Aorta (tissue), 5 donors: Measurements from ENCODE around the gene TM4SF20. TPM values are rescaled to one million over a fixed set of nuclear protein-coding genes. Genes with fewer than 3 reads are reported as not detected.
A peak's percentile ranks its signal among the peaks of the same experiment; 100 is the strongest.

Source experiments
- ATAC-seq: fragments of 200-7000 bp; cut with Tn5 transposase; one replicate; pipeline ENCODE4 v1.9.1; 2022; ENCODE audit warnings: moderate library complexity; ENCODE audit not compliant: low FRiP score
- DNase-seq, 2 donors: peaks; one replicate each; pipeline ENCODE4 v3.0.0-alpha.2; 2020
- H3K27ac ChIP-seq, 2 donors: one replicate each; pipeline ENCODE4 v1.5.1; 2013; ENCODE audit warnings: low read length in 2 of 2, mild to moderate bottlenecking in 2 of 2, moderate library complexity in 2 of 2, control low read depth in 1 of 2, inconsistent platforms in 1 of 2, low read depth in 1 of 2
- H3K27me3 ChIP-seq, 2 donors: one replicate each; pipeline ENCODE4 v1.6.1; 2013; ENCODE audit warnings: control low read depth in 1 of 2, low read length in 1 of 2, mild to moderate bottlenecking in 1 of 2, moderate library complexity in 1 of 2; ENCODE audit not compliant: insufficient read depth in 2 of 2, control insufficient read depth in 1 of 2
- H3K36me3 ChIP-seq, 2 donors: one replicate each; pipeline ENCODE4 v1.6.1; 2013; ENCODE audit warnings: control low read depth in 1 of 2, low read length in 1 of 2, mild to moderate bottlenecking in 1 of 2; ENCODE audit not compliant: insufficient read depth in 2 of 2, control insufficient read depth in 1 of 2
- H3K4me1 ChIP-seq, 2 donors: one replicate each; pipeline ENCODE4 v1.6.1; 2013; ENCODE audit warnings: low read length in 2 of 2, control low read depth in 1 of 2, mild to moderate bottlenecking in 1 of 2, moderate library complexity in 1 of 2; ENCODE audit not compliant: insufficient read depth in 2 of 2, control insufficient read depth in 1 of 2
- H3K4me3 ChIP-seq, 2 donors: one replicate each; pipeline ENCODE4 v1.5.1; 2013; ENCODE audit warnings: low read length in 2 of 2, control low read depth in 1 of 2, mild to moderate bottlenecking in 1 of 2
- H3K9me3 ChIP-seq: one replicate; pipeline ENCODE4 v1.6.1; 2013; ENCODE audit warnings: mild to moderate bottlenecking, low read length; ENCODE audit not compliant: control insufficient read depth
- WGBS, 2 donors: extraction: QIAGEN DNeasy Blood & Tissue Kit; methylation state at CpG; one replicate each; pipeline ENCODE4 v1.1.7; 2013; 5-methylcytosine and 5-hydroxymethylcytosine counted together
- intact Hi-C, 2 donors: fragments of 100-400 bp; cut with DNase I; formaldehyde crosslinking; loops; one replicate each; pipeline versions ENCODE4 v1.14.2 to v1.15.0; 2022
- polyA plus RNA-seq, 2 donors: library from polyadenylated mRNA; stranded (reverse); fragments of 200-250 nt; gene quantifications; one replicate each; pipeline ENCODE4 v1.2.3, GENCODE V29; 2013
- total RNA-seq, 2 donors: library from RNA; stranded (reverse); fragmentation: NEBNext Ultra II Directional; extraction: Animal tissue kit (Norgen Biotek cat#: 25700); gene quantifications; one replicate each; pipeline ENCODE4 v1.2.1, GENCODE V29; 2021
- donor health status: healthy with polysubstance abuse.
- donor health status: Bipolar disorder and iron deficiency.
- donor health status: DM: no; HTN: no; CAD: no.
- donor health status: DM: no; HTN: no; CAD: no.
- donor health status: DM: yes; HTN: yes; CAD: no.

TM4SF20 gene
- total and polyA plus RNA-seq, 4 donors: 25.0 TPM; not detected in 3

- no peak for DNase-seq
Observed at GRCh38 chr2:227412877-227413276, 33.8 kb upstream of the TM4SF20 start.

DNA sequence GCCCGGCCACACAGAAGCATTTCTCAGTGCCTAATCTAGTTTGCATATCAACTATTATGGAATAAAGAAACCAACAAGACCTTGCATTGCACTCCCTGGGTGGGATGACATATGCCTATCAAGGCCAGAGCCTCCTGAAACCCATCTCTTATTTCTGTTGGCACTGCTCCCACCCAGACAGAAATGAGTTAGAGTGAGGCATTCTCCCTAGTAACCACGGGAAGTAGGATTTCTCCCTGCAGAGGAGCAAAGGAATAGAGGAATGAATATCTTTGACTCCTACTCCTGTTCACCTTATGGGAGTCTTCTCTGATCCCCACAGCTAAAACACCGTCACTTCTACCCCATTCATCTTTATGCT is 32.9 kb upstream of the TM4SF20 start:
- intact Hi-C loops: no loop called here
- 76 to 78% methylated on average over 3 of the region's 3 CpGs for WGBS, 2 donors
- peaks cover 3 to 5% of the 10 kb centered on the region in 2 donors for H3K4me1 ChIP-seq
- ATAC-seq (no peak), DNase-seq (no peak)
- no peaks in the 10 kb centered on the region for H3K27me3 ChIP-seq
- no peak overlapping the region for H3K4me3 ChIP-seq
- H3K36me3 ChIP-seq: no peaks in the 10 kb centered on the region
- no peak overlapping the region for H3K27ac ChIP-seq
- no peaks in the 10 kb centered on the region for H3K9me3 ChIP-seq

More at GRCh38 chr2:227412877-227413276, 33.8 kb upstream of the TM4SF20 start:
- Histone ChIP-seq H3K27ac (no peak overlapping the region), H3K4me1 (peaks cover 3 to 5% of the 10 kb centered on the region in 2 donors), H3K36me3 (no peaks in the 10 kb centered on the region), H3K4me3 (no peak overlapping the region), H3K9me3 (no peaks in the 10 kb centered on the region), H3K27me3 (no peaks in the 10 kb centered on the region)
- ATAC-seq: no peak
- intact Hi-C loops: no loop called here
- WGBS, 2 donors: 91% methylated on average over 5 of the region's 5 CpGs

- Histone ChIP-seq H3K27me3 (no peaks in the 10 kb centered on the region), H3K4me1 (peaks cover 5 to 6% of the 10 kb centered on the region in 2 donors), H3K4me3 (no peak overlapping the region), H3K9me3 (no peaks in the 10 kb centered on the region), H3K27ac (no peak overlapping the region), H3K36me3 (no peaks in the 10 kb centered on the region)
- ATAC-seq (no peak), DNase-seq (no peak)
- 96% methylated on average over 9 of the region's 9 CpGs for WGBS, 2 donors
- intact Hi-C loops: no loop called here
Observed at GRCh38 chr2:227411320-227411989, 32.3 kb upstream of the TM4SF20 start.

DNA sequence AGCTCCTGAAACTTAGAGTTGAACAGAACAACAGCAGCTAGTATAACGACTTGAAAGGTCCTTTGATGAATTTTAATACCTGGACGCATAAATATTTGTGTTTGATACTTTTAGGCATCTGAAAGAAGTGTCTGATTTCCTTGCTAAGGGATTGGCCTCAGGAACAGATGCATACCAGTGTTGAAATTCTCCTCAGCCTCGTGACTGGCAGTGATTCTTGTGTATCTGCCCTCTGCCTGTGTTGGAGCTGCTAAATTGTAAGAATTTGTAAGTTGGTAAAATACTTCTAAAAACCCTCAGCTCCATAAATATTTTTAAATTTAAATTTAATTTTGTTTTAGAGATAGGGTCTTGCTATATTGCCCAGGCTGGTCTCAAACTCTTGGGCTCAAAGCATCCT is 31.1 kb upstream of the TM4SF20 start:
- WGBS, 2 donors: 84 to 86% methylated on average over 3 of the region's 3 CpGs
- H3K9me3 ChIP-seq: no peaks in the 10 kb centered on the region
- no peak overlapping the region for H3K4me3 ChIP-seq
- peaks cover 5 to 6% of the 10 kb centered on the region in 2 donors for H3K4me1 ChIP-seq
- DNase-seq (no peak), ATAC-seq (no peak)
- H3K36me3 ChIP-seq: no peaks in the 10 kb centered on the region
- no peak overlapping the region for H3K27ac ChIP-seq
- intact Hi-C loops: no loop called here
- no peaks in the 10 kb centered on the region for H3K27me3 ChIP-seq

DNA sequence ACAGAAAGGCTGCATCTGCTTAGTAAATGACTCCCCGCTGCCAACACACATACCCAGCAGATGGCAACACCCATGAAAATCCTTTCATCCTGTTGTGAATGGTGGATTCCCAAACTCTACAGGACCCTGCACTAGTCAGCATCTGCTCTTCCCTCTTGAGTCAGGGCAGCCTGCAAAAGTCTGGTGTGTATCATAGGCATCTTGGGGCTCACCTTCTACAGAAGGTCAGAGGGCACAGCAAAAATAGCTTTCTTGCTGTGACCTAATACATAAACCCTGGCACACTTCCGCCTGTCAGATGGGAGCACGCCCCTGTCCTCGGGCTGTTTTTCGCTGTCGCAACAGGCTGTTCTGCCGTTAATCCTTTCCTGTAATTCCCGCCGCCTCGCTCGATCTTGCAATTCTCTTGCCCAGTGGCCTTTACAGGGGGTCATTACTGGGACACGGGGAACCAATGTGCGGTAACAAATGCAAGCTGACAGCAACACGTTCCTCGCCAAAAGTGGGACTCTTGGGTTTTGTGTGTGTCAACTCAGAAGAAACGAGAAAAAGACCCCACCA is 28.6 kb upstream of the TM4SF20 start:
- DNase-seq (peak; percentile 79 to 86), ATAC-seq (no peak)
- Histone ChIP-seq H3K4me3 (no peak overlapping the region), H3K36me3 (no peaks in the 10 kb centered on the region), H3K4me1 (peaks cover 0 to 3% of the 10 kb centered on the region in 2 donors), H3K27ac (no peak overlapping the region), H3K27me3 (no peaks in the 10 kb centered on the region), H3K9me3 (no peaks in the 10 kb centered on the region)
- intact Hi-C loops: loop anchor here (5.0 to 10.0 kb wide), 5 partner anchors 60 to 360 kb away; partner anchors contain the start of genes AGFG1 (in 1 of the 2), SCYGR5 (in 1 of the 2) and SLC19A3 (in 1 of the 2)
- WGBS, 2 donors: 80 to 83% methylated on average over 16 of the region's 16 CpGs

DNA sequence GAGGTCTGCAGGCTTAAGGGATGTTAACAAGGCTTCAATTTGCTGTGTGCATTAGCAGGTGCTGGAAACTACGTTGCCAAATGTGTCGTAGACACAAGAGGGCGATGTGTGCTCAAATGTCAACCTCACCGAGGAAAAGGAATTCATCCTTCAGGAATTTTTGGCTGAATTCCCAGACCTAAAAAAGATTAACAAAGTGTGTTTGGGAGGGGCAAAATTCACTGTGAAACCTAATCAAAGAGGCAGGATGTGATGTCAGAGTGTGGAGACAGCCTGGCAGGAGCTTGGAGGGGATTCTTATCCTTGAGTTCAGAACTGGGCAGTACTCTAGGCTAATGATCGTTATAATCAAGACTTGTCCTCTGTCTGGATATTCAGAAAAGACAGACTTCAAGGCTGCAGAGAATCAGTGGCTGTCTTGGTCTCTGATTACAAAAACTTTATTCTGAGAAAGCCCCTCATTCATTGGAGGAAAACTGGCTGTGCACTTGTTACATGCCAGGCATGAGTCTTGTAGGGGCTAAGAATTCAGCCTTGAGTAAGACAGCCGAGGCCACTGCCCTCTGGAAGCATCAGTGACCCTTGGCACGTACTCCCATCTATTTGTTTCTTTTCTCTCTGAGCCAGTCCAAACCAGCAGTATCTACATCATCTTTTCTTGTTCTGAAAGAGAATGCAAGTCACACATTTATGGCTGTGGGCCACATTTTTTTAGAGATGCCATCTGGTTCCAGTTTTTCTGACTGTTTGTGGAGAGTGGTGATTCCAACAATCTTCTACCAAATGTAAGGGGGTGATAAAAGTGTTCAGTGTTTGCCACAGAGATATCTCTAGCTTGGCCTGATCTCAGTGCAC is 27.3 kb upstream of the TM4SF20 start:
- peak; percentile 83 for ATAC-seq

GRCh38 chr2:227404585-227405271 is 25.6 kb upstream of the TM4SF20 start:
- H3K4me3 ChIP-seq: no peak overlapping the region
- H3K27me3 ChIP-seq: no peaks in the 10 kb centered on the region
- intact Hi-C loops: loop anchor here (5.0 to 10.0 kb wide), 5 partner anchors 63 to 363 kb away; partner anchors contain the start of genes AGFG1 (in 1 of the 2), SCYGR5 (in 1 of the 2) and SLC19A3 (in 1 of the 2)
- H3K36me3 ChIP-seq: no peaks in the 10 kb centered on the region
- H3K27ac ChIP-seq: no peak overlapping the region
- H3K4me1 ChIP-seq: peaks cover 0 to 3% of the 10 kb centered on the region in 2 donors
- H3K9me3 ChIP-seq: no peaks in the 10 kb centered on the region
- DNase-seq (no peak), ATAC-seq (no peak)
- 86 to 90% methylated on average over 4 of the region's 4 CpGs for WGBS, 2 donors

More for the DNA sequence above, 27.3 kb upstream of the TM4SF20 start:
- Histone ChIP-seq H3K36me3 (no peaks in the 10 kb centered on the region), H3K4me1 (peaks cover 0 to 3% of the 10 kb centered on the region in 2 donors), H3K27me3 (no peaks in the 10 kb centered on the region), H3K9me3 (no peaks in the 10 kb centered on the region), H3K4me3 (no peak overlapping the region), H3K27ac (peak overlapping the region in 1 of 2 donors; percentile 23)
- peak in 1 of 2 donors; percentile 67 for DNase-seq
- intact Hi-C loops: loop anchor here (5.0 to 10.0 kb wide), 5 partner anchors 61 to 361 kb away; partner anchors contain the start of genes AGFG1 (in 1 of the 2), SCYGR5 (in 1 of the 2) and SLC19A3 (in 1 of the 2)
- WGBS, 2 donors: 2% methylated on average over 7 of the region's 7 CpGs

- Histone ChIP-seq H3K9me3 (no peaks in the 10 kb centered on the region), H3K4me1 (peaks cover 0 to 3% of the 10 kb centered on the region in 2 donors), H3K4me3 (no peak overlapping the region), H3K36me3 (no peaks in the 10 kb centered on the region), H3K27me3 (no peaks in the 10 kb centered on the region), H3K27ac (no peak overlapping the region)
- DNase-seq: no peak
- no peak for ATAC-seq
- intact Hi-C loops: loop anchor here in 1 of 2 donors (10.0 kb wide), 1 partner anchor 262 kb away; the partner anchor contains the start of gene SCYGR5
- WGBS, 2 donors: 61 to 63% methylated on average over 4 of the region's 4 CpGs
Observed at GRCh38 chr2:227402959-227403358, 23.9 kb upstream of the TM4SF20 start.
